NCI-H226 (cell line): Measurements from ENCODE around the gene B4GALNT3.

Source experiments
- DNase-seq: peaks from one replicate; pipeline ENCODE4 v3.0.0-alpha.2; 2015

Gene B4GALNT3

GRCh38 chr12:510071-510825 is 50.5 kb downstream of the B4GALNT3 start:
- peak; percentile 21 for DNase-seq

GRCh38 chr12:512933-513332 is 53.2 kb downstream of the B4GALNT3 start:
- no peak for DNase-seq

DNA sequence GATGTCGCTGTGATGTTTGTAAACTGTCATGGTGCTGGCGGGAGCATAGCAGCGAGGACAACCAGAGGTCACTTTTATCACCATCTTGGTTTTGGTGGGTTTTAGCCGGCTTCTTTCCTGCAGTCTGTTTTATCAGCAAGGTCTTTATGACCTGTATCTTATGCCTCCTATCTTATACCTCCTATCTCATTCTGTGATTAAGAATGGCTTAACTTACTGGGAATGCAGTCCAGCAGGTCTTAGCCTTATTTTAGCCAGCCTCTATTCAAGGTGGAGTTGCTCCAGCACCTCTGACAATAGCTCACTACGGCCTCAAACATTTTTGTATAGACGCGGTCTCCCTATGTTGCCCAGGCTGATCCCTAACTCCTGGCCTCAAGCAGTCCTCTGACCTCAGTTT is 53.7 kb downstream of the B4GALNT3 start:
- no peak for DNase-seq

DNA sequence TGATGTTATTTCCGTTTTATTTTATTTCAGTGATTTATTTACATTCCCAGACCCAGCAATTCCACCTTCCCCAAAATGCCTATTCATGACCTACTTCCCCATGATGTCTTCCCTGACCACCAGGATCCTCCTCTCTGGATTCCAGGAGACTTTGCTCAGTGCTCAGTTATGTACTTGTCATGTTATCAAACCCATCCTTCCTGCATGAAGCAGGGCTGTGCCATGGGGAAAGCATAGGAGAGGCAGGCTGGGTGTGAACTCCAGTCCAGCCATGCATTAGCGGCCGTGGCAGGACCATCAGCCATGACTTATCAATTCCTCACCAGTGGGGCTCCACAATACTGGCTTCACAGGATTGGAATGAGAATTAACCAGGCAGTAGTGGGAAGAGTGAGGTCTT is 57.8 kb downstream of the B4GALNT3 start:
- DNase-seq, result peak; percentile 65

DNA sequence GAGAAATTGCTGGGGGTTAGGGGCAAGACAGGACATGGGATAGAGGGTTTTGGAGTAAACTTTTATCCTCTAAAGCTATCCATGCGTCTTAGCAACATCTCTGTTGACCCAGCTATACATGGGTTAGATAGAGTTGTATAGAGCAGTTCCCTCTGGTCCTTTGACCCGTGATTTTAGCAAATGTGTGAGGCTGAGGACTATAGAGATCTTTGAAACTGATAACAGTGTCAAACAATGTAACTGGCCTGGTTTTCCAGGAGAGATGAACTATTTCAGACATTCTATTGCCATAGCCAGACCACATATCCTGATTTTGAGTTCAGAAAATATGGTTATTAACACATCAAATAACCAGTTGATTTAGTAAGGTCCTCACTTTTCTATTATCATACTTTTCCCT is 60.4 kb downstream of the B4GALNT3 start:
- DNase-seq, result no peak

DNA sequence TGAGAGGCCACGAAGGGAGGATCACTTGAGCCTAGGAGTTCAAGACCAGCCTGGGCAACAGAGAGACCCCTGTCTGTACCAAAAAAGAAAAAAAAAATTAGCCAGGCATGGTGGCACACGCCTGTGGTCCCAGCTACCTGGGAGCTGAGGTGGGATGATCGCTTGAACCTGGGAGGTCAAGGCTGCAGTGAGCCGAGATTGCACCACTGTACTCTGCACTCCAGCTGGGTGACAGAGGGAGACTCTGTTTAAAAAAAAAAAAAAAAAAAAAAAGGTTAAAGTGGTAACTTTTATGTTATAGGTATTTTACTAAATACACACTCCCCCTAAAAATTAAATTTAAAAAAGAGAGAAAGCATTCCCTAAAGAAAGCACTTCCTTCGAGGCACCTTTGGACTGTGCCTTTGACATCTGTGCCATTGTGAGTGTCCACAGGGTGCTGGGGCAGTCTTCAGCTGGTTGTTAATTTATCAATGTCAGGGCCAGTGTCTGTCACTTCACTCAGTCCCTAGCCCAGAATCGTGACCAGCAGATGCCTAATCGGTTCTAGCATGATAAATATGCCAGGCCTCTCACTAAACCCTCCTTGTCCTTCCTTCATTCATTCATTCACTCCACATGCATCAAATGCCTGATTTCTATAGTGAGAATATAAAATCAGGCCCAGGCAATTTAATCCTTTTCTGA is 63.1 kb downstream of the B4GALNT3 start:
- DNase-seq, result no peak

- no peak for DNase-seq
Measured at GRCh38 chr12:524167-524951, 64.6 kb downstream of the B4GALNT3 start.

DNA sequence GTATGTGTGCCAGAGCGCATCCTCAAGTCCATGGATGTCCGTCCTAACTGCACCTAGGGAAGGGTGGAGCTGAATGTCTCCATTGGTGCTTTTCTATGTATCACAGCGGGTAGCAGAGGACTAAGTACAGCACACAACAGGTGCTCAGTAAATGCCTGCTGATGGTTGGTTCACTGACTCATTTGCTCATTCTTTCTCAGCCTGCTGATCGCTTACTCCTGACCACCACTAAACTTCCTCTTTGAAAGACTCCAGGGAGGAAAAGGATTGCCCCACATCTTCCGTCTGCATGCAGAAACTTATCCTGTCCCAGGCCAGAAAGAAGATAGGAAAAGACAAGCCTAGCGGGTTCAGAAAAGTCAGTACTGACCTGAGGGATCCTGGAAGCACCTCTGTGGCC is 66.3 kb downstream of the B4GALNT3 start:
- no peak for DNase-seq

DNA sequence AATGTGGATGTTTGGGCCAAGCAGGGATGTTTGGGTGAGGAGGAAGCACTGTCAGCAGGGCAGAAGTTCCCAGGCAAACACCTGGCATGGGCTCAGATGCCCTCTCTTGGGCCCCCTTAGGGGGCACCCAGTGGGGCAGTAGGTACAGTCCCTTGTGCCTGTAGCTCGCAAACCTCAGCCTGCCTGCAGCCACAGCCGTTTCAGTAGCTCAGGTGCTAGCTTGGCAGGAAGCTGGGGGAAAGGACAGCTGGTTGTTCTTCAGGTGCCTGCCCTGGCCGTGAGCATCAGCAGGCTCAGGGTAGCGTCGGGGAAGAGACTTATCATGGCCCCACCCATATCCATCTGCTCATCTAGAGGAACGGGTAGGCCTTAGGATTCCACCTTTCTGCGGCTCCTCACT is 67.5 kb downstream of the B4GALNT3 start:
- no peak for DNase-seq

DNA sequence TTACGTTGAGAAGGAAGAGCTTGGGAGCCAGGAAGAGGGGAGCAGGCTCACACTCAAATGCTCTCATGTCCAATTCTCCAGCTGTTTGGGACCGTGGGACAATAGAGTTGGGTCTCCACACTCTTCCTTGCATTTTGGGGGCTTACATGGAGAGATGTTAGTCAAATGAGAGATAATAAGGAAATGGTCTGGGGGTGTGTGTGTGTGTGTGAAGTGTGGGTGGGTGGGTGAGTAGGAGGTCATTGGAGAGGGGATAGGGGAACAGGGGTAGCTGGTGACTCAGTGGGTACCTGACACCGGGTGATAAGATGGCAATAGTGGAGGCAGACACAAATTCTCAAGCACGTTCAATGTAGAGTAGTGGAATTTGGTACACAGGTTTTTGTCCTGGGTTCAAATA is 68.0 kb downstream of the B4GALNT3 start:
- no peak for DNase-seq

GRCh38 chr12:530308-530707 is 70.6 kb downstream of the B4GALNT3 start:
- DNase-seq, result peak; percentile 26

GRCh38 chr12:530821-531220 is 71.1 kb downstream of the B4GALNT3 start:
- DNase-seq, result no peak

DNA sequence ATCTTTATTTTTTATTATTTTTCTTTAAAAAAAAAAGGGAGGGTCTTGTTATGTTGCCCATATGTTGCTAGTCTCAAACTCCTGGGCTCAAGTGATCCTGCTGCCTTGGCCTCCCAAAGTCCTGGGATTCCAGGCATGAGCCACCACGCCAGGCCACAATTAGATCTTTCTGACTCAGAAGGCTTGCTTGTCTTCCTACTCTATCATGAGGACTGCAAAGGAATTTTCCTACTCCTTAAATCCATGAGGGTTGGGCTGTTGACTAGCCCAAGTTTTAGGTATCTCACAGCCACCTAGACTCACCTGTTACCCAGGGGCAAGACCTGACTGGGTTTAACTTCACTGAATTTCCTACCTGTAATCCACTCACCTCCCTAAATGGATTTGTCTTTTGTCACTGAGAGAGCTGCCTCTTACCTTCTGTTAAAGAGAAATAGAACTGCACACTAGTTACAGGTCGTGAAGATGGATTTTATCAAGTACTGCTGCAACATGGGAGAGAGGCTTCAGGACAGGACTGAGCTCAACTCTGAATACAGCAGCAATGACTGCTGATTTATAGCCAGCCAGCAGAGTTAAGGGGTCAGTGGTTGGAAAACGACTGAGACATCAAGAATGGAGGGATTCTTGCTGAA is 72.3 kb downstream of the B4GALNT3 start:
- DNase-seq, result no peak

DNA sequence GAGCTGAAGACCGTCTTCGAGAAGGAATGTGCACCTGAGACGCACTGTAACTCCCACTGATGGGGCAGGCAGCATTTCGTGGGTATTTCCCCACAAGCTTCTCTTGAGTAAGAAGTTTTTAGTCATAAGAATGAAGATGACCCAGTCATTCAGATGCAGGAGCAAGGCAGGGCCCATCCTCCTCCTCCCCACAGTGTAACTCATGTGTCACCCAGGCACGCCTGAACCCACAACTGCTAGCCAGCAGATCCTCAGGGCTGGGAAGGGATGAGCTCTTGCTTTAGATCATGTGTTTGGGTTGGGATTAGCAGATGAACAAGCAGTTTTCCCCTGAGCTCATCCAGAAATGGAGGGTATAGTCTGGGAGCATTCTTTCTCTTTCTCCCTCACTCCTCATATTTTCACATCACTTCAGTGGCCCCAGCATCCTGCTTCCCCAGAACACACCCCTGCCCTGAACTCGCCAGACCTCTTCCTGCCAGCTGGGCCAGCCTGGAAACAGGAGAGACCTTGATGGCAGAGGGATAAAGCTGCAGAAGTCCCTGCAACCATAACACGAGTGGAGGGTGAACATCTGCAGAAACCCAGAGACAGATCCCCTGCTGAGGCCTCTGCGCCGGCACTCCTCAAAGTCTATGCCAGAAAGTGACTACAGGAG is 73.3 kb downstream of the B4GALNT3 start:
- DNase-seq, result peak; percentile 72

- no peak for DNase-seq
Measured at GRCh38 chr12:533718-534117, 74.0 kb downstream of the B4GALNT3 start.

- DNase-seq, result no peak
Measured at GRCh38 chr12:534216-534615, 74.5 kb downstream of the B4GALNT3 start.

- no peak for DNase-seq
Measured at GRCh38 chr12:535396-535795, 75.7 kb downstream of the B4GALNT3 start.

GRCh38 chr12:536751-537245 is 77.1 kb downstream of the B4GALNT3 start:
- no peak for DNase-seq

- DNase-seq, result no peak
Measured at GRCh38 chr12:537772-538171, 78.0 kb downstream of the B4GALNT3 start.

DNA sequence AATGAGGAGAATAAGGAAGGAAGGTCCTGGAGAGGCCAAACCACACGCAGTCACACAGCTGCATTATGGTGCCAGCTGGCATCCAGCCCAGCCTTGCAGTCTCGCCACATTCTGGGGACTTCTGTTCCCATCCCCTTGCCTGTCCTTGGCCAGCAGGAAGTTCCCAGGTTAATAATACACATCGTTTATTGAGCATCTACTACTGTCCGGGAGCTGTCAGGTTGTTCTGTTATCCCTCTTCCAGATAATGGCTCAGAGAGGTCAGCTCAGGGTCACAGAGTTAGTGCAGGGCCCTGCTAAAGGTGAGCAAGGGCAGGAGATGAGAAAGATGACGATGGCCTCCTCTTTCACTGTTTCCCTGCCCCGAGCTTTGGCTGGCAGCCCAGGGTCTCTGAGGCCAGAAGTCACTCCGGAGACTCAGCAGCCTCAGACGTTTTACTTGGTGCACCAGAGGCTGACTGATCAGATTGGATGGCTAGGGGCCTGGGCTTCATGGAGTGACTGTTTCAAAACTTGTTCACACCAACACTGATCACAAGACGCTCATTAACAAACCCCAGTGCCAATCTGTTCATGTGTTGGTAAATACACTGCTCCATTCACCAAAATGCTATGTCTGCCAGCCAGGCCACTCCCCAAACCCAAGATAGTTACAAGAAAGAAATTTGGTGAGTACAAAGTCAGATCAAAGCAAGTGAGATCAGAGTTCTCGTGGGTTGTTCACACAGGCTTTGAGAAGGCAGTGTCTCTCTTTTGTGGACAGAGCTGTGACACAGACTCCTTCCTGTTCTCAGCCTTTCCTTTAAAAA is 79.2 kb downstream of the B4GALNT3 start:
- DNase-seq, result no peak

DNA sequence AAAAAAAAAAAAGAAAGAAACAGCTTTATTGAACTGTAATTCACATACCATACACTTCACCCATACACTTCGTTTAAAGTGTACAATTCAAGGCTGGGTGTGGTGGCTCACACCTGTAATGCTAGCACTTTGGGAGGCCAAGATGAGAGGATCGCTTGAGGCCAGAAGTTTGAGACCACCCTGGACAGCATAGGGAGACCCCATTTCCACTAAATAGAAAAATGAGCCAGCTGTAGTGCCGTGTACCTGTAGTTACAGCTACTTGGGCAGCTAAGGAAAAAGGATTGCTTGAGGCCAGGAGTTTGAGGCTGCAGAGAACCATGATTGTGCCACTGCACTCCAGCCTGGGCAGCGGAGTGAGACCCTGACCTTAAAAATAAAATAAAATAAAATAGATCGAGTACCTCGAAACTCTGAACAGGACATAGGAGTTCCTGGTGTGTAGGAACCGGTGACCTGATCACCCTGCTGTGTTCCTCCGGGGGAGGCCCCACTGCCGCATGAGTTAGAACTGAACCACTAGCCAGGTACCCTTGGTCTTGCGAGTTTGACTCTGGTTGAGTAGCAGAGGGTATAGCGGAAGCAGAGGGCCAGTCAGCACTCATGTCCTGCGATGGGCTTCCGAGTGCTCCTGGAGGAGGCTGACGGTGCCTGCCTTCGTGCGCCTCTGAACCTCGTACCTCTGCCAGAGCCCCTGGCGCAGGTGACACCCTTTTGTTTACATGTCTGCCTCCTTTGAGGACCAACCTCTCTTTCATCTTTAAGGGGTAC is 80.0 kb downstream of the B4GALNT3 start:
- no peak for DNase-seq
